Measurements from ENCODE around the gene FRMD7.

Gene FRMD7

DNA sequence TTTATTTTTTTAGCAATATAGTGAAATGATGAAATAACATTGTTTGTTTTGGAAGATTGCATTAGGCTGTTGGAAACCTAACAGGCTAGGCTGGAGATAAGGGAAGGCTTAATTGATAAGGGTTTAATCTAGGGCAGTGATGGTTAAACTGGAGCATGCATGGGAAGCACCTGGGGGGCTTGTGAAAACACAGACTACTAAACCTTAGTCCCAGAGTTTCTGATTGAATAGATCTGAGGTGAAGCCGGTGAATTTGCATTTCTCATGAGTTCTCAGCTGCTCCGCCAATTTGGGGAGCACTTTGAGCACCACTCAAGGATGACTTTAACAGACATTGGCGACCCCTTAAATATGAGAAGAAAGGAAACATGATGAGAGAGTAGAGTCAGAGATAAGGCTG lies 93.2 kb downstream of the FRMD7 start:
- Histone ChIP-seq H3K27me3 (ENCODE audit: insufficient read depth, low read depth, severe bottlenecking) (no peaks in the 10 kb centered on the region), H3K36me3 (no peaks in the 10 kb centered on the region), H3K27ac (no peak overlapping the region), H3K9me3 (ENCODE audit: severe bottlenecking) (no peaks in the 10 kb centered on the region), H3K4me3 (ENCODE audit: low read depth, low read length) (no peak overlapping the region)
- DNase-seq: no peak
- no peak for TF ChIP-seq CTCF (IDR thresholded peaks at IDR 0.05; ENCODE audit: low read depth, low read length)

DNA sequence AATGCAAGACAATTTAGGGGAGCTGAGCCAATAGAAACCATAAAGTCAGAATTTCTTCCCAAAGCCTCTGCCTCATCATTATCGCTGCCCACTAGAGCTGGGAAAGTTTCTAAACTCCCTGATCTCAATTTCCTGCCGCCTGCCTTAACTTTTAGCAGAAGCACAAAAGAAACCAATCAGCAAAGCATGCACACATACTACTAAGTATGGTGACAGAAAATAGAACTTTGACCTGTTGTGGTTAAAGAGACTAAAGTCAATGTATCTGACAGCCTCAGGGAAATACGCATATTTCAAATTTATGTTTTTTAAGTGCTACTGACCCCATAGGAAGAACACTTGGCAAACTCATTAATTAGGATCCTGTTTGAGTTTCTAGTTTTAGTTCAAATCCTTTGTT lies 94.7 kb downstream of the FRMD7 start:
- Histone ChIP-seq H3K27ac (no peak overlapping the region), H3K4me3 (ENCODE audit: low read depth, low read length) (no peak overlapping the region), H3K9me3 (ENCODE audit: severe bottlenecking) (no peaks in the 10 kb centered on the region), H3K36me3 (no peaks in the 10 kb centered on the region), H3K27me3 (ENCODE audit: insufficient read depth, low read depth, severe bottlenecking) (no peaks in the 10 kb centered on the region)
- DNase-seq: no peak
- TF ChIP-seq CTCF (IDR thresholded peaks at IDR 0.05; ENCODE audit: low read depth, low read length): no peak

DNA sequence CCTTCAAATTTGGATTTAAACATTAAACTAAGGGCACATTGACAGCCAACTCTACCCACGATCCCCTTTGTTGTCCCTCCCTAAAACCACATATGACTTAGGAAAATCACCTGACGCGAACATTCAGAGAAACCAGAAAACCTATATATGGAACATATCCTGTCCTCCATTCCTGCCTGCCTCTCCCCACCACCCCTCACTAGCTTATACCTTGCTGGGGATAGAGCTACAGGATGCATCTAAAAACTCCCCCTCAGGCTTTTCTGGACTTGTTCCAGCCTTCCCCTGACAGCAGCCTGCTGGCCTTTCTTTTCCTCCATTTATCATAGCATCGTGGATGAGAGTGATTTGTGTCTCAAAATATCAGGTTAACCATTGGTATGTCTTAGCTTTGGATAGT lies 96.0 kb downstream of the FRMD7 start:
- H3K9me3 ChIP-seq (ENCODE audit: severe bottlenecking): no peaks in the 10 kb centered on the region
- no peak for TF ChIP-seq CTCF (IDR thresholded peaks at IDR 0.05; ENCODE audit: low read depth, low read length)
- no peak for DNase-seq
- no peak overlapping the region for H3K4me3 ChIP-seq (ENCODE audit: low read depth, low read length)
- H3K36me3 ChIP-seq: no peaks in the 10 kb centered on the region
- no peaks in the 10 kb centered on the region for H3K27me3 ChIP-seq (ENCODE audit: insufficient read depth, low read depth, severe bottlenecking)
- no peak overlapping the region for H3K27ac ChIP-seq

- H3K27ac ChIP-seq: no peak overlapping the region
- H3K9me3 ChIP-seq (ENCODE audit: severe bottlenecking): no peaks in the 10 kb centered on the region
- H3K27me3 ChIP-seq (ENCODE audit: insufficient read depth, low read depth, severe bottlenecking): no peaks in the 10 kb centered on the region
- DNase-seq: no peak
- no peak overlapping the region for H3K4me3 ChIP-seq (ENCODE audit: low read depth, low read length)
- H3K36me3 ChIP-seq: no peaks in the 10 kb centered on the region
- no peak for TF ChIP-seq CTCF (IDR thresholded peaks at IDR 0.05; ENCODE audit: low read depth, low read length)
Observed at GRCh38 chrX:132030264-132030663, 97.6 kb downstream of the FRMD7 start.

All from WERI-Rb-1 (cell line).